Measurements from ENCODE around the gene AUTS2. TPM values are rescaled to one million over a fixed set of nuclear protein-coding genes. Genes with fewer than 3 reads are reported as not detected.

The AUTS2 gene
- total and polyA plus RNA-seq, 9 of the 15 experiments (the other 6 are each of a cell fraction or from before 2014, with no cell fraction given) = 0.58 TPM; not detected in 8

GRCh38 chr7:69599286-69599954 lies 1.1 kb downstream of the AUTS2 start:
- no TSS peak for BruUV-seq (replicated peaks)
- H3K79me2 ChIP-seq (ENCODE audit: control insufficient read depth, insufficient read depth, low read length) = no peaks in the 10 kb centered on the region
- WGBS (ENCODE audit: insufficient coverage, low coverage, missing lambda C conversion rate) = 24% methylated on average over 18 of the region's 61 CpGs
- no peak overlapping the region for H3K27ac ChIP-seq (ENCODE audit: extremely low read depth, low read depth, low read length)
- no peak overlapping the region for H2AFZ ChIP-seq (ENCODE audit: low read depth, low read length)
- H3K27me3 ChIP-seq (ENCODE audit: control insufficient read depth in 2 of 2, insufficient read depth in 2 of 2, low read length in 2 of 2) = peaks cover 17 to 21% of the 10 kb centered on the region in 2 experiments; a peak in 4 of 5 replicates
- DNase-seq (ENCODE audit: extremely low read depth in 1 of 4, low spot score in 3 of 4) (no peak), FAIRE-seq (no peak), ATAC-seq (no peak)
- in situ Hi-C loops (cut with MboI) = no loop called here
- no peaks in the 10 kb centered on the region for H4K20me1 ChIP-seq (replicated peaks; ENCODE audit: control insufficient read depth, insufficient read depth, low read length)
- CTCF ChIA-PET (ENCODE audit: low intra/inter-chr PET ratio) = no interaction called here
- no peak overlapping the region for H3K4me2 ChIP-seq (ENCODE audit: insufficient read depth, low read length)
- intact Hi-C loops (cut with micrococcal nuclease) = no loop called here
- no peak overlapping the region; a peak in 1 of 4 replicates for H3K9ac ChIP-seq (ENCODE audit: insufficient read depth in 1 of 2, low read depth in 2 of 2, low read length in 2 of 2)
- no peaks in the 10 kb centered on the region for H3K9me1 ChIP-seq (ENCODE audit: control insufficient read depth, insufficient read depth, low read length)
- no peak overlapping the region for H3K4me3 ChIP-seq
- H3K36me3 ChIP-seq (ENCODE audit: control insufficient read depth, insufficient read depth, low read length) = no peaks in the 10 kb centered on the region
- POLR2A ChIA-PET = no interaction called here
- no peaks in the 10 kb centered on the region for H3K9me3 ChIP-seq (replicated peaks; ENCODE audit: control insufficient read depth, insufficient read depth, low read depth, low read length)
- H3K4me1 ChIP-seq (replicated peaks in 1 of 2; ENCODE audit: control insufficient read depth in 2 of 2, insufficient read depth in 2 of 2, low read length in 2 of 2) = peaks cover 0 to 27% of the 10 kb centered on the region in 2 experiments; a peak in 2 of 5 replicates
- TF ChIP-seq CBFA2T2 (conservative IDR thresholded peaks at IDR 0.05) (no peak), ZFX (CRISPR knock-in tag; IDR thresholded peaks at IDR 0.05) (no peak), DPF2 (IDR thresholded peaks at IDR 0.05) (no peak), LCOR (CRISPR knock-in tag; IDR thresholded peaks at IDR 0.05) (no peak), KDM4B (IDR thresholded peaks at IDR 0.05; ENCODE audit: borderline replicate concordance in 2 of 2, low read depth in 1 of 2) (no peak), CBX3 (IDR thresholded peaks at IDR 0.05; ENCODE audit: borderline replicate concordance in 1 of 2, low read length in 2 of 2) (no peak), ZNF318 (IDR thresholded peaks at IDR 0.05; ENCODE audit: borderline replicate concordance in 1 of 2, low read depth in 1 of 2) (no peak), HDAC1 (IDR thresholded peaks at IDR 0.05) (no peak), ZNF707 (CRISPR knock-in tag; conservative IDR thresholded peaks at IDR 0.05) (no peak), ZNF395 (CRISPR knock-in tag; IDR thresholded peaks at IDR 0.05) (no peak)
